Stimulated activated CD4-positive, alpha-beta T cell treated with anti-CD3 and anti-CD28 coated beads, Interleukin-15, amount 100 ng/mL, for 1 hour (primary cell): Measurements from ENCODE around the gene OR10A5.
"Not testable (repeated sequence)": the region's sequence is repeated elsewhere in the genome, so short reads cannot be mapped to it uniquely, and the experiment has no call there.

Experiments used
- DNase-seq, 2 donors: peaks; one replicate each; pipeline ENCODE4 v3.0.0-alpha.2; 2020; ENCODE audit warnings: low read depth in 1 of 2, low spot score in 1 of 2

OR10A5 gene

GRCh38 chr11:6875761-6876160 lies 30.3 kb downstream of the OR10A5 start:
- DNase-seq = no peak

GRCh38 chr11:6876325-6876724 lies 30.8 kb downstream of the OR10A5 start, which contains the start of gene OR10A4:
OR10A4 (plus strand) TSS chr11:6876625; CDS start chr11:6876648, 23 bp downstream.
- DNase-seq = no peak

- DNase-seq = no peak
Observed at GRCh38 chr11:6876914-6877313, 31.4 kb downstream of the OR10A5 start.

- DNase-seq = no peak
Observed at GRCh38 chr11:6882751-6883150, 37.3 kb downstream of the OR10A5 start.

GRCh38 chr11:6887711-6888110 lies 42.2 kb downstream of the OR10A5 start:
- not testable (repeated sequence) for DNase-seq

GRCh38 chr11:6888830-6889229 lies 43.3 kb downstream of the OR10A5 start:
- DNase-seq = no peak

GRCh38 chr11:6889835-6890234 lies 44.4 kb downstream of the OR10A5 start:
- no peak for DNase-seq

GRCh38 chr11:6892400-6892799 lies 46.9 kb downstream of the OR10A5 start, which contains the start of gene OR2D2:
OR2D2 (minus strand) TSS chr11:6892500; CDS start chr11:6892500, 0 bp downstream.
- DNase-seq = no peak

- no peak for DNase-seq
Observed at GRCh38 chr11:6894097-6894496, 48.6 kb downstream of the OR10A5 start.

GRCh38 chr11:6895010-6895409 lies 49.5 kb downstream of the OR10A5 start:
- DNase-seq = no peak
